Measurements from ENCODE around the gene HMGXB3.

The HMGXB3 gene

DNA sequence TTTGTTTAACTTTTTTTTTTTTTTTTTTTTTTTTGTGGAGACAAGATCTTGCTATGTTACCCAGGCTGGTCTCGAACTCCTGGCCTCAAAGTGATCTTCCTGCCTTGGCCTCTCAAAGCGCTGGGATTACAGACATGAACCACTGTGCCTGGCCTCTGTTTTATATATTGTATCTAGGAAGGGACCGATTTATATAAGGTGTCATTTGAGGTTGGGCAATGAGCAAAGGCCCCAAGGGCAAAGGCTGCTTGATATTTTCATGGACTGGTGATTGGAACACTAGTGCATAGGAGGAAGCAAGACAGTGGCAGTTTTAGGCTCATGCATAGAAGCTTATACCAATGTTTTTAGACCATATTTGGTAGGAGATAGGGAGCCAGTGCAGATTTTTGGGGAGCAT is 36.8 kb upstream of the HMGXB3 start:
- Mint-ChIP-seq H3K9me3 (no peaks in the 10 kb centered on the region), H3K36me3 (ENCODE audit: low read depth) (peaks cover 4% of the 10 kb centered on the region), H3K27ac (no peak overlapping the region), H3K27me3 (no peaks in the 10 kb centered on the region), H3K4me3 (no peak overlapping the region), H3K4me1 (ENCODE audit: low read depth) (peaks cover 31% of the 10 kb centered on the region)

DNA sequence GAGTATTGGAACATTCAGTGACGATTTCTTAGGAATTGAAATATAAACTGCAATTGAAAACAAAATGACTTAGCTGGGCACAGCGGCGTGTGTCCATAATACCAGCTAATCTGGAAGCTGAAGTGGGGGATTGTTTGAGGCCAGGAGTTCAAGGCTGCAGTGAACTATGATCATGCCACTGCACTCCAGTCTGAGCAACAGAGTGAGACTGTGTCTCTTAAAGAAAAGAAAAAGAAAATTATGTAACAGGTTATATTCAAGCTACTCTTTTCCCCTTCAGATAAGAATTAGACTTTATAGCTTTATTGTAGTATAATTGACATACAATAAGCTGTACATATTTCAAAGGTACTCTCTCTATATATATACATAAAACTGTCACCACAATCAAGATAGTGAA is 33.6 kb upstream of the HMGXB3 start:
- Mint-ChIP-seq H3K4me1 (ENCODE audit: low read depth) (peaks cover 10% of the 10 kb centered on the region), H3K27ac (no peak overlapping the region), H3K27me3 (no peaks in the 10 kb centered on the region), H3K9me3 (no peaks in the 10 kb centered on the region), H3K4me3 (no peak overlapping the region), H3K36me3 (ENCODE audit: low read depth) (peaks cover 7% of the 10 kb centered on the region)

- Mint-ChIP-seq H3K27ac (no peak overlapping the region), H3K4me3 (no peak overlapping the region), H3K9me3 (no peaks in the 10 kb centered on the region), H3K4me1 (ENCODE audit: low read depth) (no peaks in the 10 kb centered on the region), H3K27me3 (no peaks in the 10 kb centered on the region), H3K36me3 (ENCODE audit: low read depth) (peaks cover 4% of the 10 kb centered on the region)
These were observed 31.2 kb upstream of the HMGXB3 start for GRCh38 chr5:149969181-149969930.

DNA sequence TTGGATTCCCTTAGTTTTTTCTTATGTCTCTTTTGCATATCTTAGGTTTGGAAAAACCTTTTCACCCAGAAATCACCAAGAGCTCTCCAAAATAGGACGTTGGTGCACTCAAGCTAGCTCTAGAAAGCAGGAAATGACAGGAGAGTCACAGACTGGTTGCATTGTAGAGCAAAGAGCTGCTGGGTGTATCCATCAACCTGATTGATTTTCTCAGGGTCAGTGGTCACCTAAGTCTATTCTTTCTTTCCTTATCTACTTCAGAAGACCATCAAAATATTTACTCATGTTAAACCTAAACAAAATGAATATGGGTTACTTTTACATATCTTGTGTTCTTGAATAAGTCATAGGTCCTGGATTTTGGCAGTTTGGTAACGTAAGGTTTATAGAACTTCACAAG is 25.1 kb upstream of the HMGXB3 start:
- peaks cover 43% of the 10 kb centered on the region for H3K36me3 Mint-ChIP-seq (ENCODE audit: low read depth)
- H3K4me1 Mint-ChIP-seq (ENCODE audit: low read depth) = no peaks in the 10 kb centered on the region
- H3K9me3 Mint-ChIP-seq = no peaks in the 10 kb centered on the region
- no peak overlapping the region for H3K4me3 Mint-ChIP-seq
- H3K27ac Mint-ChIP-seq = no peak overlapping the region
- H3K27me3 Mint-ChIP-seq = no peaks in the 10 kb centered on the region

DNA sequence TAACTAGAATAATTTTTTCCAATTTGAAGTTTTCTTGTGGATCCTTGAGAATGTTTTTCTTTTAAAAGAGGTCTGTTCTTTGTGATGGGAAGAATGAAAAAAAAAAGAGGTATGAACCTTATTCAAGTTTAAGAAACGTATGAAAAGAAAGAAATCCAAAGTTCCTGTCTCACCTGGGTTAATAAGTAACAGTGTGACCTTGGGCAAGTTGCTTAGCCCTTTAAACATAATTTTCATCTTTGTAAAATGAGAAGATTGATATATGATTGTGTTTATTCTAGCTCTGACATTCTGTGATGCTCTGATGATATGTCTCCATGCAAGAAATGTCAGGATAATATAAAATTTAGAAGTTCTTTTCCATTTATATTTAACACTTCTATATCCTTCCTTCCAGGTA is 20.6 kb upstream of the HMGXB3 start:
- H3K36me3 Mint-ChIP-seq (ENCODE audit: low read depth) = peaks cover 50% of the 10 kb centered on the region
- no peak overlapping the region for H3K27ac Mint-ChIP-seq
- H3K9me3 Mint-ChIP-seq = no peaks in the 10 kb centered on the region
- H3K4me3 Mint-ChIP-seq = no peak overlapping the region
- no peaks in the 10 kb centered on the region for H3K4me1 Mint-ChIP-seq (ENCODE audit: low read depth)
- no peaks in the 10 kb centered on the region for H3K27me3 Mint-ChIP-seq

- Mint-ChIP-seq H3K27ac (no peak overlapping the region), H3K4me3 (no peak overlapping the region), H3K27me3 (no peaks in the 10 kb centered on the region), H3K4me1 (ENCODE audit: low read depth) (no peaks in the 10 kb centered on the region), H3K9me3 (no peaks in the 10 kb centered on the region), H3K36me3 (ENCODE audit: low read depth) (peaks cover 39% of the 10 kb centered on the region)
These were observed 19.3 kb upstream of the HMGXB3 start for GRCh38 chr5:149981206-149981605.

- Mint-ChIP-seq H3K27me3 (no peaks in the 10 kb centered on the region), H3K9me3 (no peaks in the 10 kb centered on the region), H3K36me3 (ENCODE audit: low read depth) (peaks cover 34% of the 10 kb centered on the region), H3K27ac (no peak overlapping the region), H3K4me1 (ENCODE audit: low read depth) (no peaks in the 10 kb centered on the region), H3K4me3 (no peak overlapping the region)
These were observed 18.0 kb upstream of the HMGXB3 start for GRCh38 chr5:149982505-149982904.

GRCh38 chr5:149988126-149988525 is 12.4 kb upstream of the HMGXB3 start:
- peaks cover 3% of the 10 kb centered on the region for H3K36me3 Mint-ChIP-seq (ENCODE audit: low read depth)
- no peaks in the 10 kb centered on the region for H3K9me3 Mint-ChIP-seq
- no peaks in the 10 kb centered on the region for H3K27me3 Mint-ChIP-seq
- H3K4me1 Mint-ChIP-seq (ENCODE audit: low read depth) = no peaks in the 10 kb centered on the region
- no peak overlapping the region for H3K4me3 Mint-ChIP-seq
- H3K27ac Mint-ChIP-seq = no peak overlapping the region

DNA sequence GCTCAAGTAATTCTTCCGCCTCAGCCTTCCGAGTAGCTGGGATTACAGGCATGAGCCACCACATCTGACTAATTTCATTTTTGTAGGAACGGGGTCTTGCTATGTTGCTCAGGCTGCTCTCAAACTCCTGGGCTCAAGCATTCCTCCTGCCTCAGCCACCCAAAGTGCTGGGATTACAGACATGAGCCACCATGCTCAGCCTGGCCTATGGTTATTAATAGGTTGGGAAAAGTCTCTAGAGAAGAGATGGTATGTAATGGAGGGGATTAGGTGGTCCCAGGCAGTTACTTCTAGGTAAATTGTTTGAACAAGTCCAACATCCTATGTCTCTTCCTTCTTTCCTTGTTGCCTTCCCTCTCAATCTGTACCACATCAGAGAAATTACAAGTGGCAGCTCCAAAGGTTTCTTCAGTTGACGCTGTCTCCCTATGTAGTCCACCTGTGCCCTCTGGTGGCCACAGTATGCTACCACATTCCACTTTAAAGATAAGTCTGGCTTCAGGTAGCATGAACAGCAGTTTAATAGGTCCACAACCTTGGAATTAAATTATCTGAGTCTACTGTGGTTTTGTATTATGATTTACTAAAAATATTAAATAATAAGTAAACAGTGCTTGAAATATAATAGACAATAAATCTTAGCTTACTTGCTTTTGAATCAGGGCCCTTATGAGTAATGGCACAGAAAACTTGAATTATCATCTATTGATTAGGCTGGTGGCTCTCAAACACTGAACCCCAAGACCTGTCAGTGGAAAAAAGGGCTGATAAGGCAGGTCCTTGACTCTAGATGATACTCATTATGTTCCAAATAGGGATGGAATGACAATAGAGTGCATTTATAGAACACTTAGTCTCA is 9.8 kb upstream of the HMGXB3 start:
- H3K4me1 Mint-ChIP-seq (ENCODE audit: low read depth) = no peaks in the 10 kb centered on the region
- H3K36me3 Mint-ChIP-seq (ENCODE audit: low read depth) = peaks cover 3% of the 10 kb centered on the region
- H3K27me3 Mint-ChIP-seq = no peaks in the 10 kb centered on the region
- H3K9me3 Mint-ChIP-seq = no peaks in the 10 kb centered on the region
- H3K27ac Mint-ChIP-seq = no peak overlapping the region
- H3K4me3 Mint-ChIP-seq = no peak overlapping the region

GRCh38 chr5:149993471-149993870 is 7.1 kb upstream of the HMGXB3 start:
- Mint-ChIP-seq H3K4me3 (no peak overlapping the region), H3K36me3 (ENCODE audit: low read depth) (peaks cover 9% of the 10 kb centered on the region), H3K4me1 (ENCODE audit: low read depth) (no peaks in the 10 kb centered on the region), H3K27me3 (no peaks in the 10 kb centered on the region), H3K27ac (no peak overlapping the region), H3K9me3 (no peaks in the 10 kb centered on the region)

DNA sequence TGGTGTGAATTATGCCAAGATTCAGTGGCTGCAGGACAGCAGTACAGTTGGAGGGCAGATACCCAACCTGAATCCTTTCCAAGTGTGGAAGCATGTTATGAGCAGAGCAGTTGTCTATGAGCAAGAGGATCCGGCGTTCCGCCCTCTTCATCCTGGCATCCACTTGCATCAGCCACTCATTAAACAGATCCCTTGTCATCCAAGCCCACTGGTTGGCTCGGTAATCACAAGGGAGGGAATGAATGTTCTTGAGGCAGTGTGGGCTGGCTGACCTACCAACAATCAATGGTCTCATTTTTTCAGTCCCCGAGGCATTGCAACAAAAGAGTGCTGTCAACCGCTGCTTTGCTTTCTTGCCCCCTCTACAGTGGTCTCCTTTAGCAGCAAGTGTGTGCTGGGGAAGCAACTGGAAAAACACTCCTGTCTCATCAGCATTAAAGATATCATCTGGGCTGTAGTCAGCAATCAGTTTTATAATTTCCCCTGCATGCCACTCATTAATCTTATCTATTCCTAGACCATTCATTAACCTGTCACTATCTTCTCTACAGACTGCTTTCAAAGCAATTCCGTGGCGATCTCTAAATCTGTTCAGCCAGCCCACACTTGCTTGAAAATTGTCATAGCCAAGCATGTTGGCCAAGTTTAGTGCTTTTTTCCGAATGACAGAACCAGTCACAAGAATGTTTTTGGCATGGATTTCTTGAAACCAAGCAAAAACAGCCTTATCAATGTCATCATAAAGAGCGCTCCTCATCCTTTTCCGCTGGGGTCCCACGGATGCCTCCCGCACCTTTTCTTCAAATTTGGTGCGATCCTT is 4.9 kb upstream of the HMGXB3 start:
- Mint-ChIP-seq H3K27me3 (no peaks in the 10 kb centered on the region), H3K4me1 (ENCODE audit: low read depth) (peaks cover 11% of the 10 kb centered on the region), H3K9me3 (no peaks in the 10 kb centered on the region), H3K4me3 (no peak overlapping the region), H3K36me3 (ENCODE audit: low read depth) (peaks cover 9% of the 10 kb centered on the region), H3K27ac (no peak overlapping the region)

DNA sequence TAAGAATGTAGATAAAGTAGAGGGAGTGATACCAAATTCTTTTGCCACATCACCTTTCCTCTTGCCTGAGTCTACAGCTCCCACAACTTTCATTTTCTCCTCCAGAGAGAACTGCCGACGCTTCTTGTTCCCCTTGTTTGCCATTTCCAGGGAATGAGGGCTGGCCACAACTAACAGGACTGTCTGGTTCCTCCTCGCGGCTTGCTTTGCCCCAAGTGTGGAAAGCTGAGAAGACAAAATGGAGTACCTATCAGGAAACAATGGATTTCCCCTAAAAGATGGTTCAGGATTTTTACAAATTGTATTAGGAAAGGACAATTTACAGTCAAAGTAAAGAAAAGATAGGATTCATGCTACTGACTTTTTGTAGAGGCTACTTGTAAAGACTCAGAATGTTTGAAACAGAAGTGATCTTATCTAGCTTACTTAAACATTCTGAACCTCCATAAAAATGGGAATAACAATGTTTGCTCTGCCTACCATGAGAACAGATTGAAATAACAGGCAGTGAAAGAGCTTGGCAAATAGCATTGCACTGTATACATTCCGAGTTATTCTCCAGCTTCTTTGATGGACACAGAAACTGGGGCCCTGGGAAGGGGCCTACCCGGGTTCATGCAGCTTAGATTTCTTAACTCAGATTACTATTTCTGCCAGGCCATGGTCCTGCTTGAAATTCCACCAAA is 4.2 kb upstream of the HMGXB3 start:
- peaks cover 11% of the 10 kb centered on the region for H3K4me1 Mint-ChIP-seq (ENCODE audit: low read depth)
- no peaks in the 10 kb centered on the region for H3K9me3 Mint-ChIP-seq
- no peak overlapping the region for H3K27ac Mint-ChIP-seq
- H3K27me3 Mint-ChIP-seq = no peaks in the 10 kb centered on the region
- peaks cover 9% of the 10 kb centered on the region for H3K36me3 Mint-ChIP-seq (ENCODE audit: low read depth)
- no peak overlapping the region for H3K4me3 Mint-ChIP-seq

DNA sequence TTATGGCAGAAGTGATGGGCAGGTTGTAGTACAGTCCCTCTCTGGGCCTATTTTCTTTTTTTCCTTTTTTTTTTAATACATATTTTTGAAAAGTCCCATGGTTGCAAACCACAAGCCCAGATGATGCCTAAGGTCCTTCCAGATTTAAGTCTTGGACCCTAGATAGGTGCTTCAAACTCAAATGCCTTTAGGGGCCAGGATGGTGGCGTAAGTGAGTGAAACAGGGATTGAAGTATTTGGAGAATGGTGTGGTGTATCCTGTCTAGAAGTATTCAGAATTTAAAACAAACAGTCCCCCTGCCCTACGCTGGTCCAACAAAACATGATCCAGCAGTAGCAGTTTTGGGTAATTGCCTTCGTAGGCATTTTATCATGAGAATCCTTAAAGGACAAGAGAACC is 2.3 kb upstream of the HMGXB3 start:
- Mint-ChIP-seq H3K4me3 (no peak overlapping the region), H3K9me3 (no peaks in the 10 kb centered on the region), H3K4me1 (ENCODE audit: low read depth) (peaks cover 29% of the 10 kb centered on the region), H3K27me3 (no peaks in the 10 kb centered on the region), H3K36me3 (ENCODE audit: low read depth) (peaks cover 26% of the 10 kb centered on the region), H3K27ac (no peak overlapping the region)

DNA sequence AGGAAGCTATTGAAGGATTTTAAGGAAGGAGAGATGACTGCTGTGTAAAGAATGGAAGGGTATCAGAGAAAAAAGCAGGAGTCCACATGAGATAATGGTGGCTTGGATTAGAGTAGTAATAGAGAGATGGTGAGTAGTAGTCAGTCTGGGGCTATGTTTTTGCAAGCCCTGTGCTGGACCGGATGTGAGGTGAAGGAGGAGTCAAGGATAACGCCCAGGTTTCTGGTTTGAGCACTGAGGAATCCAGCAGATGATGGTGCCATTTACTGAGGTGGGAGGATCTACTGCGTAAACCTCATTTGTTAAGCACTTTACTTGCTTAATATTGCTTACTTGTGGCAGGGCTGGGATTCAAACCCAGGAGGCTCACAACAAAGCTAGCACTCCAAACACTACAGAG is 1.2 kb upstream of the HMGXB3 start:
- Mint-ChIP-seq H3K4me1 (ENCODE audit: low read depth) (peaks cover 34% of the 10 kb centered on the region), H3K36me3 (ENCODE audit: low read depth) (peaks cover 33% of the 10 kb centered on the region), H3K27ac (peak overlapping the region; percentile 91), H3K4me3 (peak overlapping the region; percentile 94), H3K9me3 (no peaks in the 10 kb centered on the region), H3K27me3 (no peaks in the 10 kb centered on the region)

Data from stimulated activated naive CD8-positive, alpha-beta T cell treated with anti-CD3 and anti-CD28 coated beads, Interleukin-15, Interleukin-2, amounts not matched to agents 100 ng/mL and 50 ng/mL, for 24 hours (primary cell).